Right cardiac atrium (tissue), 5 donors: ENCODE measurements around the gene SLAMF9. TPM values are rescaled to one million over a fixed set of nuclear protein-coding genes. Genes with fewer than 3 reads are reported as not detected.
A peak's percentile ranks its signal among the peaks of the same experiment; 100 is the strongest.

Experiments
- ATAC-seq, 2 donors: fragments of 200-7000 bp; cut with Tn5 transposase; one replicate each; pipeline versions ENCODE4 v1.8.0 to v1.9.1; 2020; ENCODE audit warnings: moderate library complexity in 2 of 2, mild to moderate bottlenecking in 1 of 2
- DNase-seq, 3 donors: peaks; one replicate each; pipeline ENCODE4 v3.0.0-alpha.2; 2020
- H3K27ac ChIP-seq: one replicate; pipeline ENCODE4 v1.5.1; 2013; ENCODE audit warnings: mild to moderate bottlenecking, low read length, control low read depth, moderate library complexity
- H3K27me3 ChIP-seq: one replicate; pipeline ENCODE4 v1.6.1; 2013; ENCODE audit not compliant: control insufficient read depth, insufficient read depth
- H3K4me1 ChIP-seq: one replicate; pipeline ENCODE4 v1.6.1; 2013; ENCODE audit warnings: low read length; ENCODE audit not compliant: control insufficient read depth, insufficient read depth
- H3K4me3 ChIP-seq: one replicate; pipeline ENCODE4 v1.5.1; 2013; ENCODE audit warnings: low read length, control low read depth
- H3K9me3 ChIP-seq: one replicate; pipeline ENCODE4 v1.6.1; 2013; ENCODE audit warnings: low read length; ENCODE audit not compliant: control insufficient read depth
- WGBS: extraction: QIAGEN DNeasy Blood & Tissue Kit; methylation state at CpG from one replicate; pipeline ENCODE4 v1.1.7; 2013; 5-methylcytosine and 5-hydroxymethylcytosine counted together
- intact Hi-C, 4 donors: fragments of 100-400 bp; cut with DNase I; formaldehyde crosslinking; loops; one replicate each; pipeline versions ENCODE4 v1.11.0 to v1.14.0; 2022 to 2023
- polyA plus RNA-seq: library from polyadenylated mRNA; stranded (reverse); fragments of 200-250 nt; gene quantifications from one replicate; pipeline ENCODE4 v1.2.3, GENCODE V29; 2013
- total RNA-seq, 4 donors: library from RNA; stranded (reverse); fragmentation: NEBNext Ultra II Directional; extraction: Animal tissue kit (Norgen Biotek cat#: 25700); gene quantifications; one replicate each; pipeline ENCODE4 v1.2.1, GENCODE V29; 2021
- donor health status: healthy with polysubstance abuse.
- donor health status: DM: no; HTN: yes; CAD: no.
- donor health status: DM: no; HTN: no; CAD: no.
- donor health status: DM: no; HTN: yes; CAD: no; lungs with severe emphysema.
- donor health status: DM: yes; HTN: yes; CAD: no.

SLAMF9 gene
- total and polyA plus RNA-seq, 5 donors = not detected

DNA sequence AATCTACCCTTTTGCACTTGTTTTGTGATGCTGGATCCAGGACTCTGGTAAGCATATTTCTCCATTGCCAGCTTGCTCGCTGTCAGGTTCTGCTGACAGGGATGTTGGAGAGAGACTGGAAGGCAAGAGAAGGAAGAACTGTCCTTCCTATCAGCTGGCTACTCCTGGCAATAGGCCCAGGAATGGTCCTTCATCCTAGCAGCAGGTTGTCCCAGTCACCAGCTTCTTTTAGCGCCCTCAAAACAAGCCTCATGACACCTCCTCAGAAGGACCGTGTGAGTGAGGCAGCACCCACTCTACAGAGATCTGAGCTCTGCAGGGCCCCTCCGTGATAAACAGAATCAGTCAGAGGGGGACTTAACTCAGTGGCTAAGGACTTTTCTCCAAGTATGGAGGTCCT is 33.1 kb upstream of the SLAMF9 start:
- no peaks in the 10 kb centered on the region for H3K4me1 ChIP-seq
- DNase-seq (peak; percentile 25 to 64 (median 60)), ATAC-seq (peak; percentile 79 to 89)
- H3K9me3 ChIP-seq = no peaks in the 10 kb centered on the region
- no peak overlapping the region for H3K4me3 ChIP-seq
- H3K27me3 ChIP-seq = no peaks in the 10 kb centered on the region
- intact Hi-C loops = no loop called here
- WGBS = 46% methylated on average over 4 of the region's 4 CpGs
- H3K27ac ChIP-seq = peak overlapping the region; percentile 68

GRCh38 chr1:159986531-159986930 is 32.5 kb upstream of the SLAMF9 start:
- H3K27ac ChIP-seq = no peak overlapping the region
- H3K27me3 ChIP-seq = no peaks in the 10 kb centered on the region
- H3K4me3 ChIP-seq = no peak overlapping the region
- 87% methylated on average over 1 of the region's 1 CpG for WGBS
- ATAC-seq (no peak), DNase-seq (no peak)
- no peaks in the 10 kb centered on the region for H3K9me3 ChIP-seq
- no peaks in the 10 kb centered on the region for H3K4me1 ChIP-seq
- intact Hi-C loops = no loop called here

GRCh38 chr1:159986093-159986492 is 32.1 kb upstream of the SLAMF9 start:
- H3K27ac ChIP-seq = no peak overlapping the region
- intact Hi-C loops = no loop called here
- H3K4me1 ChIP-seq = no peaks in the 10 kb centered on the region
- no peak for DNase-seq
- H3K27me3 ChIP-seq = no peaks in the 10 kb centered on the region
- H3K4me3 ChIP-seq = no peak overlapping the region
- H3K9me3 ChIP-seq = no peaks in the 10 kb centered on the region
- WGBS = 75% methylated on average over 2 of the region's 2 CpGs
- ATAC-seq = no peak

GRCh38 chr1:159985473-159985872 is 31.4 kb upstream of the SLAMF9 start:
- intact Hi-C loops = no loop called here
- no peak overlapping the region for H3K4me3 ChIP-seq
- no peak overlapping the region for H3K27ac ChIP-seq
- WGBS = 93% methylated on average over 6 of the region's 6 CpGs
- no peaks in the 10 kb centered on the region for H3K9me3 ChIP-seq
- no peaks in the 10 kb centered on the region for H3K27me3 ChIP-seq
- H3K4me1 ChIP-seq = no peaks in the 10 kb centered on the region
- DNase-seq (no peak), ATAC-seq (no peak)

GRCh38 chr1:159983681-159984080 is 29.6 kb upstream of the SLAMF9 start:
- ATAC-seq = no peak
- WGBS = 61% methylated on average over 5 of the region's 5 CpGs
- Histone ChIP-seq H3K27ac (no peak overlapping the region), H3K27me3 (no peaks in the 10 kb centered on the region), H3K9me3 (no peaks in the 10 kb centered on the region), H3K4me1 (no peaks in the 10 kb centered on the region), H3K4me3 (no peak overlapping the region)
- intact Hi-C loops = no loop called here
- DNase-seq = no peak

DNA sequence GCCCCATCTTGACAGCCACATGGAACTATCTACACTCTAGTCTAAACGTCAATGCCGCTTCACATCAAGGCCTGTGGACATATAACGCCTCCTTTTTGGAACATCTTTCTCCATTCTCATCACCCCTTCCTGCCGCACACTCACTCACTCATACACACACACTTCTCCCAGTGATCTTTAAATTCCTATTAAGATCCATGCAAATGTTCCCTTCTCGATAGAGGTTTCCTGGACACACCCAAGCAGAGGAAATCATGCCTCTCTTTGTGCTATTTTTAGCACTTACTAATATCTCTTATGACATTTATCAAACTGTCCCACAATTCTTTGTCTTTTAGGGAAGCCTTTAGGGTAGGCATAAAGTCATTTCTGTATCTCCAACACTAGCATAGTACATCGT is 28.2 kb upstream of the SLAMF9 start:
- 47% methylated on average over 6 of the region's 6 CpGs for WGBS
- no peaks in the 10 kb centered on the region for H3K27me3 ChIP-seq
- no peaks in the 10 kb centered on the region for H3K4me1 ChIP-seq
- ATAC-seq = no peak
- no peak overlapping the region for H3K4me3 ChIP-seq
- no peak for DNase-seq
- no peak overlapping the region for H3K27ac ChIP-seq
- H3K9me3 ChIP-seq = no peaks in the 10 kb centered on the region
- intact Hi-C loops = no loop called here

DNA sequence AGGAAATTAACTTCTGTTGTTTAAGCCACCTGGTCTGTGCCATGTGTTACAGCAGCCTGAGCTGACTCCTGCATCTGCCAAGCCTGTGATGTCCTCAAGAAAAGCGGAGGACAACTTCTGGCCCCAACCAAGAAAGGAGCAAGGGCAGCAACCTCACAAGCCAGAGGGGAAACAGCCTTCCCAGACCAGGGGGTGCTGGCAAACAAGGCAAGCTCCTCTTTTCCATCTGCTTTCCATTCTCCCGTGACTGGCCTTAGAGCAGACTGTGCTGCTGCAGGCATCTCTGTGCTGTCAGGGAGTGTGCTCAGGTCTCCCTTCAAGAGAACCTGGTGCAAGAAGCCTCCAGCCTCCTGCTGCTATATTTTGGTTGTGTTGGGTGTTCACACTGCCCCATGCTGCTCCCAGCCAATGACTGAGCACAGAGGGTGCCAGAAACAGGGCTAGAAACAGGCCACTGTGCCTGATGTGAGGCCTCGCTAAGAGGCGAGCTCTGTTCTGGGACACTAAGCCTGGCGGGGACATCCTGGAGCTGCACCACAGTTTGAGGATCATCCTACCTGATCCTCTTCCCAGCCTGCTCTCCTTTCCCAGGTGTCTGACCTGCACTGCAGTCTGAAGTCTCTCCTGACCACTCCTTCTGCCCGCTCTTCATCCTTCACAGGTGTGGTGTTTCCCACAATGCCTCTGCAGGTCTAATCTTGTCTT is 27.5 kb upstream of the SLAMF9 start:
- ATAC-seq = no peak
- H3K4me3 ChIP-seq = no peak overlapping the region
- intact Hi-C loops = no loop called here
- no peak overlapping the region for H3K27ac ChIP-seq
- no peaks in the 10 kb centered on the region for H3K27me3 ChIP-seq
- DNase-seq = no peak
- 94% methylated on average over 6 of the region's 6 CpGs for WGBS
- H3K9me3 ChIP-seq = no peaks in the 10 kb centered on the region
- H3K4me1 ChIP-seq = no peaks in the 10 kb centered on the region

DNA sequence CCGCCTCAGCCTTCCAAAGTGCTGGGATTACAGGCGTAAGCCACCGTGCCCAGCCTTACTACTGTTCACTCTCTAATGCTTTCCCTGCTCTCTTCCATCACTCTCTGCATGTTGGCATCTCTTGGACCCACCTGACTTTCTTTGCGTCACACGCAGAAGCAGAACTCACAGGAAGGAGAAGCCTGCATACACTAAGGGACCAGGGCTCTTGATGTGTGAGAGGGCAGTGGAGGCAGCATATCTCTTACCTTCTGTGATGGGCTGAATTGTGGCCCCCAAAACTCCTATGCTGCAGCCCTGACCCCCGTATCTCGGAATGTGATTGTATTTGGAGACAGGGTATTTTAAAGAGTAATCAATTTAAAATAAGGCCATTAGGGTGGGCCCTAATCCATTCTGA is 26.7 kb upstream of the SLAMF9 start:
- no peak overlapping the region for H3K4me3 ChIP-seq
- intact Hi-C loops = no loop called here
- H3K4me1 ChIP-seq = no peaks in the 10 kb centered on the region
- WGBS = 97% methylated on average over 7 of the region's 7 CpGs
- no peak for ATAC-seq
- no peaks in the 10 kb centered on the region for H3K27me3 ChIP-seq
- no peak overlapping the region for H3K27ac ChIP-seq
- no peak for DNase-seq
- H3K9me3 ChIP-seq = no peaks in the 10 kb centered on the region

DNA sequence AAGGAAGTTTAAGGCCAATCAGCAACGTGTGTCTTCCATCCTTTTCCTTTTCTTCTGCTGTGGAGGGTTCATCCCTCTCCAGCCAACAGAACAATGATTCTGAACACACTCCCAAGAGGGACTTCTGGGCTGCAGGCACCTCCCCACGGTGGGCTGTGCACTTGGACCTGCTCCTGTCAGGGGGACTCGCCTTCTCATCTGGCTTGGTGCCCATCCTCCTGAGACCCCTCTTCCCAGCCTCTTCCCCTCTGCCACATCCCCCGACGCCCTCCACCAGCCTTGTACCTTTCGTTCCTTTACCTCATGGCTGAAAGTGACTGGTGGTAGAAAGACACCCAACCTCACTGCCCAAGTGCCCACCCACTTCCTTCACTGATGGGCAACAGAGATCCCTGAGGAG is 26.0 kb upstream of the SLAMF9 start:
- ATAC-seq = no peak

GRCh38 chr1:159979257-159979656 is 25.2 kb upstream of the SLAMF9 start:
- H3K4me1 ChIP-seq = no peaks in the 10 kb centered on the region
- H3K4me3 ChIP-seq = no peak overlapping the region
- H3K27me3 ChIP-seq = no peaks in the 10 kb centered on the region
- H3K9me3 ChIP-seq = no peaks in the 10 kb centered on the region
- WGBS = 86% methylated on average over 3 of the region's 3 CpGs
- DNase-seq (no peak), ATAC-seq (no peak)
- no peak overlapping the region for H3K27ac ChIP-seq
- intact Hi-C loops = no loop called here

More for the DNA sequence above, 26.0 kb upstream of the SLAMF9 start:
- H3K27me3 ChIP-seq = no peaks in the 10 kb centered on the region
- H3K27ac ChIP-seq = no peak overlapping the region
- no peak overlapping the region for H3K4me3 ChIP-seq
- intact Hi-C loops = no loop called here
- 72% methylated on average over 6 of the region's 6 CpGs for WGBS
- no peak for DNase-seq
- H3K9me3 ChIP-seq = no peaks in the 10 kb centered on the region
- no peaks in the 10 kb centered on the region for H3K4me1 ChIP-seq

DNA sequence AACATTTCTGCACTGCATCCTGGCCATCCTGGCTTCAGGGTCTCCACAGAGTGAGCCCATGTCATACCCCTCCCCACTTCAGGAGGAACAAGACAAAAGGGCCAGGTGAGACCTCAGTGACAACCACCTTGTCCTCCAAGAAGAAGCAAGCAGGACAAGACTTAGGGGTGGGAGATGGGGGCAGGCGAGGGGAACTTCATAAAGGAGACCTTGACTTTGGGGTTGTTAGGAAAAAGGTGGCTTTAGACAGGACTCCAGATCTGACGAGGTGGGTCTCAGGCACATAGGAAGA is 24.0 kb upstream of the SLAMF9 start:
- H3K4me1 ChIP-seq = no peaks in the 10 kb centered on the region
- no peaks in the 10 kb centered on the region for H3K27me3 ChIP-seq
- no peaks in the 10 kb centered on the region for H3K9me3 ChIP-seq
- DNase-seq (no peak), ATAC-seq (no peak)
- no peak overlapping the region for H3K27ac ChIP-seq
- intact Hi-C loops = no loop called here
- no peak overlapping the region for H3K4me3 ChIP-seq
- 88% methylated on average over 2 of the region's 2 CpGs for WGBS
